ENCODE measurements around the gene ZBED1. TPM values are rescaled to one million over a fixed set of nuclear protein-coding genes. Genes with fewer than 3 reads are reported as not detected.

The ZBED1 gene
- total and polyA plus RNA-seq, 2 experiments from 2014 or later, result 16.1 to 43.8 TPM

GRCh38 chrX:2489446-2490445 lies 11.0 kb downstream of the ZBED1 start:
- H3K36me3 ChIP-seq (ENCODE audit: insufficient read depth), result no peaks in the 10 kb centered on the region
- H3K9me3 Mint-ChIP-seq, result no peaks in the 10 kb centered on the region

GRCh38 chrX:2488621-2489285 lies 12.0 kb downstream of the ZBED1 start:
- peaks cover 15% of the 10 kb centered on the region for H3K4me1 ChIP-seq (ENCODE audit: insufficient read depth)
- no peaks in the 10 kb centered on the region for H3K36me3 ChIP-seq (ENCODE audit: insufficient read depth)
- H3K4me3 Mint-ChIP-seq, result no peak overlapping the region
- H3F3A ChIP-seq (replicated peaks; ENCODE audit: low read depth), result peaks cover 12% of the 10 kb centered on the region; the same call in 1 of the 2 replicates
- no peak overlapping the region for H3K4me3 ChIP-seq
- H3K9me2 ChIP-seq (ENCODE audit: insufficient read depth), result no peaks in the 10 kb centered on the region
- H3K4me2 ChIP-seq, result no peak overlapping the region
- H3K27ac Mint-ChIP-seq, result no peak overlapping the region
- H3K36me3 Mint-ChIP-seq (ENCODE audit: low read depth), result peaks cover 64% of the 10 kb centered on the region
- no peak overlapping the region for H2AFZ ChIP-seq
- DNase-seq (ENCODE audit: low spot score) (no peak), ATAC-seq (no peak)
- peaks cover 5% of the 10 kb centered on the region for H4K20me1 ChIP-seq (replicated peaks; ENCODE audit: insufficient read depth)
- peaks cover 20% of the 10 kb centered on the region for H3K27me3 Mint-ChIP-seq (ENCODE audit: insufficient read depth, low read depth, poor library complexity)
- no peaks in the 10 kb centered on the region; the same call in 2 of the 3 replicates for H3K9me3 Mint-ChIP-seq
- H3K27me3 ChIP-seq (ENCODE audit: insufficient read depth), result no peaks in the 10 kb centered on the region
- H3K79me2 ChIP-seq (replicated peaks; ENCODE audit: insufficient read depth), result peaks cover 69% of the 10 kb centered on the region
- H3K4me1 Mint-ChIP-seq, result peaks cover 36% of the 10 kb centered on the region
- H3K27ac ChIP-seq (ENCODE audit: low read depth), result no peak overlapping the region
- TF ChIP-seq EZH2 (IDR thresholded peaks at IDR 0.05; ENCODE audit: low read depth, unreplicated experiment) (no peak), ETS1 (IDR thresholded peaks at IDR 0.05) (no peak), EZH2phosphoT487 (IDR thresholded peaks at IDR 0.05; ENCODE audit: unreplicated experiment) (no peak), REST (IDR thresholded peaks at IDR 0.05; ENCODE audit: unreplicated experiment) (no peak), JUNB (IDR thresholded peaks at IDR 0.05; ENCODE audit: unreplicated experiment) (no peak), POLR2AphosphoS5 (IDR thresholded peaks at IDR 0.05; ENCODE audit: low read depth) (no peak), NANOG (IDR thresholded peaks at IDR 0.05; ENCODE audit: borderline replicate concordance) (no peak), CTCF (conservative IDR thresholded peaks at IDR 0.05; ENCODE audit: low read depth in 2 of 2) (no peak), ZNF331 (CRISPR knock-in tag; IDR thresholded peaks at IDR 0.05; ENCODE audit: low read depth) (no peak)

More at GRCh38 chrX:2489446-2490445, 11.0 kb downstream of the ZBED1 start:
- TF ChIP-seq POLR2AphosphoS5 (IDR thresholded peaks at IDR 0.05; ENCODE audit: low read depth), result no peak
- no peak for TF ChIP-seq CTCF (conservative IDR thresholded peaks at IDR 0.05; ENCODE audit: low read depth in 2 of 2)
- TF ChIP-seq ZNF114 (CRISPR knock-in tag; IDR thresholded peaks at IDR 0.05), result no peak
- DNase-seq (ENCODE audit: low spot score) (no peak), ATAC-seq (no peak)
- H3K27me3 Mint-ChIP-seq (ENCODE audit: insufficient read depth, low read depth, poor library complexity), result peaks cover 14% of the 10 kb centered on the region
- Histone ChIP-seq H3K27ac (ENCODE audit: low read depth) (no peak overlapping the region), H3F3A (replicated peaks; ENCODE audit: low read depth) (peaks cover 8% of the 10 kb centered on the region; the same call in 1 of the 2 replicates), H2AFZ (no peak overlapping the region), H3K4me2 (no peak overlapping the region), H3K4me1 (ENCODE audit: insufficient read depth) (peaks cover 6% of the 10 kb centered on the region), H4K20me1 (replicated peaks; ENCODE audit: insufficient read depth) (peaks cover 5% of the 10 kb centered on the region), H3K27me3 (ENCODE audit: insufficient read depth) (no peaks in the 10 kb centered on the region), H3K4me3 (no peak overlapping the region), H3K9me2 (ENCODE audit: insufficient read depth) (no peaks in the 10 kb centered on the region), H3K79me2 (replicated peaks; ENCODE audit: insufficient read depth) (peaks cover 69% of the 10 kb centered on the region)
- peaks cover 27% of the 10 kb centered on the region for H3K4me1 Mint-ChIP-seq
- H3K36me3 Mint-ChIP-seq (ENCODE audit: low read depth), result peaks cover 64% of the 10 kb centered on the region
- no peak overlapping the region for H3K27ac Mint-ChIP-seq
- H3K4me3 Mint-ChIP-seq, result no peak overlapping the region

Data from GM23338 (cell line).